CD14-positive monocyte (primary cell): ENCODE measurements around the gene HECW1. TPM values are rescaled to one million over a fixed set of nuclear protein-coding genes. Genes with fewer than 3 reads are reported as not detected.

Experiments
- DNase-seq, 3 donors: peaks; one replicate each; pipeline ENCODE4 v3.0.0-alpha.2; 2011 to 2022
- H2AFZ ChIP-seq: 2 replicates; pipeline ENCODE4 v1.6.0; 2012; ENCODE audit warnings: mild to moderate bottlenecking, low read depth, low read length, inconsistent platforms; ENCODE audit not compliant: insufficient read depth, poor library complexity, severe bottlenecking
- H3K27ac ChIP-seq, 2 donors: 1 replicate in 1 of 2; 2 replicates in 1 of 2; pipeline ENCODE4 v1.5.1; 2012 to 2013; ENCODE audit warnings: low read length in 2 of 2, control low read depth in 1 of 2, inconsistent platforms in 1 of 2, low read depth in 1 of 2, mild to moderate bottlenecking in 1 of 2
- H3K27me3 ChIP-seq, 2 donors: one replicate each; pipeline versions ENCODE4 v1.6.0 to v1.6.1; 2011 to 2013; ENCODE audit warnings: low read length in 2 of 2; ENCODE audit not compliant: control insufficient read depth in 2 of 2, insufficient read depth in 2 of 2
- H3K36me3 ChIP-seq, 2 donors: replicated peaks in 1 of 2; 1 replicate in 1 of 2; 2 replicates in 1 of 2; pipeline versions ENCODE4 v1.5.1 to v1.6.1; 2012 to 2013; ENCODE audit warnings: low read length in 2 of 2, control low read depth in 1 of 2, inconsistent platforms in 1 of 2, mild to moderate bottlenecking in 1 of 2; ENCODE audit not compliant: insufficient read depth in 2 of 2, control insufficient read depth in 1 of 2
- H3K4me1 ChIP-seq, 2 donors: 1 replicate in 1 of 2; 2 replicates in 1 of 2; pipeline versions ENCODE4 v1.5.1 to v1.6.1; 2012 to 2013; ENCODE audit warnings: low read length in 2 of 2, control low read depth in 1 of 2, inconsistent platforms in 1 of 2, mild to moderate bottlenecking in 1 of 2, moderate library complexity in 1 of 2; ENCODE audit not compliant: insufficient read depth in 2 of 2, control insufficient read depth in 1 of 2
- H3K4me2 ChIP-seq: replicated peaks from 2 replicates; pipeline ENCODE3; 2012; ENCODE audit warnings: low read length, moderate library complexity, mild to moderate bottlenecking; ENCODE audit not compliant: poor library complexity, severe bottlenecking; ENCODE audit errors: extremely low read depth
- H3K4me3 ChIP-seq, 3 experiments: fragments of 200-600 bp in 1 of 3; sonication (generic) in 1 of 3; replicated peaks in 1 of 3; 1 replicate in 2 of 3; 2 replicates in 1 of 3; pipeline ENCODE4 v1.5.1; 2011 to 2013; ENCODE audit warnings: low read length in 3 of 3, mild to moderate bottlenecking in 3 of 3, control low read depth in 2 of 3, low read depth in 2 of 3, inconsistent platforms in 1 of 3, moderate library complexity in 1 of 3
- H3K79me2 ChIP-seq: 2 replicates; pipeline ENCODE4 v1.6.0; 2012; ENCODE audit warnings: mild to moderate bottlenecking, control low read depth, inconsistent platforms, low read length, moderate library complexity; ENCODE audit not compliant: insufficient read depth
- H3K9ac ChIP-seq: 2 replicates; pipeline ENCODE4 v1.6.0; 2017; ENCODE audit warnings: low read length, mild to moderate bottlenecking; ENCODE audit not compliant: insufficient read depth, poor library complexity, severe bottlenecking
- H3K9me3 ChIP-seq, 2 donors: replicated peaks in 1 of 2; 1 replicate in 1 of 2; 2 replicates in 1 of 2; pipeline versions ENCODE4 v1.5.1 to v1.6.1; 2012 to 2013; ENCODE audit warnings: low read length in 2 of 2, control low read depth in 1 of 2; ENCODE audit not compliant: control insufficient read depth in 1 of 2, insufficient read depth in 1 of 2
- H4K20me1 ChIP-seq: 2 replicates; pipeline ENCODE4 v1.6.0; 2012; ENCODE audit warnings: mild to moderate bottlenecking, low read length, control low read depth, moderate library complexity; ENCODE audit not compliant: insufficient read depth
- H3K27ac Mint-ChIP-seq, 7 donors: one replicate each; pipeline ENCODE4 v1.8.0; 2020; ENCODE audit warnings: mild to moderate bottlenecking in 7 of 7, mixed read lengths in 7 of 7, moderate library complexity in 6 of 7, inconsistent platforms in 2 of 7
- H3K27me3 Mint-ChIP-seq, 3 donors: one replicate each; pipeline ENCODE4 v1.8.0; 2021 to 2022; ENCODE audit warnings: low read depth in 3 of 3, mild to moderate bottlenecking in 3 of 3, mixed read lengths in 3 of 3, moderate library complexity in 3 of 3, inconsistent platforms in 1 of 3
- H3K36me3 Mint-ChIP-seq, 2 donors: one replicate each; pipeline ENCODE4 v1.8.0; 2020; ENCODE audit warnings: mixed read lengths in 2 of 2, inconsistent platforms in 1 of 2, mild to moderate bottlenecking in 1 of 2
- H3K4me1 Mint-ChIP-seq: one replicate; pipeline ENCODE4 v1.8.0; 2020; ENCODE audit warnings: mild to moderate bottlenecking, mixed read lengths
- H3K4me3 Mint-ChIP-seq, 2 donors: one replicate each; pipeline ENCODE4 v1.8.0; 2020; ENCODE audit warnings: mild to moderate bottlenecking in 2 of 2, mixed read lengths in 2 of 2, moderate library complexity in 1 of 2
- H3K9me3 Mint-ChIP-seq, 7 donors: one replicate each; pipeline ENCODE4 v1.8.0; 2020 to 2022; ENCODE audit warnings: mixed read lengths in 7 of 7, mild to moderate bottlenecking in 6 of 7, moderate library complexity in 6 of 7, inconsistent platforms in 2 of 7
- WGBS: methylation state at CpG from one replicate; pipeline ENCODE4 v1.1.5; 2013; ENCODE audit warnings: missing lambda C conversion rate; ENCODE audit not compliant: insufficient coverage; 5-methylcytosine and 5-hydroxymethylcytosine counted together
- intact Hi-C, 2 donors: fragments of 100-400 bp; cut with micrococcal nuclease; formaldehyde crosslinking; loops; one replicate each; pipeline versions ENCODE4 v1.15.0 to v1.15.1; 2023
- polyA plus RNA-seq, 3 donors: library from polyadenylated mRNA; depleted of rRNA in 1 of 3; unstranded in 2 of 3; stranded (reverse) in 1 of 3; fragments of 300-500 nt in 2 of 3; fragments of >200 nt in 1 of 3; fragmentation: Illumina TruSeq in 2 of 3; gene quantifications; 1 replicate in 2 of 3; 2 replicates in 1 of 3; pipeline ENCODE4 v1.2.3, GENCODE V29; 2012 to 2021
- TF ChIP-seq, protein P1 (sequence below): fragments of 200-600 bp; IDR thresholded peaks from one replicate; pipeline ENCODE4 v1.8.0; 2022; ENCODE audit warnings: antibody characterized with exemption, mild to moderate bottlenecking

The HECW1 gene
- polyA plus RNA-seq, 3 donors, result not detected

DNA sequence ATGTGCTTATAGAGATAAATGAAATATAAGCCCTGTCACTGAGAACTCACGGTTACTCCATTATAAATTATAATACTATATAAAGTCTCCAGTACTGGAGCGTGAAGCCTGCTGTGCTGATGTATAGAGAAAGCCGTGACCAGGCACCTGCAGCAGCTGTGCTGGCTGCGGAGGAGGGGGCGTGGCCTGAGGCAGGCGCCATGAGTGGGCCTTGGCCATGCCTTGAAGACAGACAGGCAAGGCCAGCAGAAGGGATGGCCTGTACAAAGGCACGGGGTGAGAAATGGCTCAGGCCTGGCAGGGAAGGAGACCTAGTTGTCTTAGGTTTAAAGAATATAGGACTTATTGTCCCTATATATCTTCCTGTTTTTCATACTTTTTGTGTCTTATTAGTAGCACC, 251.9 kb downstream of the HECW1 start:
- H2AFZ ChIP-seq, result no peak overlapping the region

DNA sequence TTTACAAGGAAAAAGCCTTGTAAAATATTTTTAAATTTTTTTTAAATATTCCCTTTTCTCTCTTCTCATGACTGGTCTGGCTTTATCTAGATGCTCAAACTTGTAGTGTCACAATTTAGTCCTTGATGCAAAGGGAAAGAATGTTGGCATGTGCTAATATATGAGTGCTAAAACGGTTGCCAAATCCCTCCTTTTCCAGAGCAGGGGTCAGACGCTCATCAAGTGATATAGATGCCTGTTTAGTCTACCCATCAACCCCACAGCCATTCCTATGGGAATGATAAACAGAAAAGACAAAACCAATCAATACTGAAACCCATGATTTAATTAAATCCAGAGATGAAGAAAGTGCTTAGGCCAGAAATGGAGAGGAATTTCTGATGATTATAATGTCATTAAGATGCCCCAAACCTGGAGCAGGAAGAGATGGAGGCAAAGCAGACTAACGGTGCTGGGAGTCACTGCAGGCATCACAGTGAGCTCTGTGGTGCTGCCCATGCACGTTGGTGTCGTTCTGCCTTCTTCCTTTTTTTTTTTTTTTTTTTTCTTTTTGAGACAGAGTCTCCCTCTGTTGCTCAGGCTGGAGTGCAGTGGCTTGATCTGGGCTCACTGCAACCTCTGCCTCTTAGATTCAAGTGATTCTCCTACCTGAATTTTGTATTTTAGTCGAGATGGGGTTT, 260.4 kb downstream of the HECW1 start:
- H3K36me3 Mint-ChIP-seq, result no peaks in the 10 kb centered on the region
- no peak overlapping the region for H3K27ac Mint-ChIP-seq
- Histone ChIP-seq H2AFZ (no peak overlapping the region), H3K79me2 (no peaks in the 10 kb centered on the region), H3K27me3 (no peaks in the 10 kb centered on the region), H3K4me2 (no peak overlapping the region), H3K9ac (no peak overlapping the region), H3K4me3 (no peak overlapping the region), H3K27ac (no peak overlapping the region), H3K4me1 (no peaks in the 10 kb centered on the region), H3K36me3 (no peaks in the 10 kb centered on the region), H3K9me3 (no peaks in the 10 kb centered on the region), H4K20me1 (no peaks in the 10 kb centered on the region)
- no peak overlapping the region for H3K4me3 Mint-ChIP-seq
- DNase-seq, result no peak
- TF ChIP-seq, protein P1, sequence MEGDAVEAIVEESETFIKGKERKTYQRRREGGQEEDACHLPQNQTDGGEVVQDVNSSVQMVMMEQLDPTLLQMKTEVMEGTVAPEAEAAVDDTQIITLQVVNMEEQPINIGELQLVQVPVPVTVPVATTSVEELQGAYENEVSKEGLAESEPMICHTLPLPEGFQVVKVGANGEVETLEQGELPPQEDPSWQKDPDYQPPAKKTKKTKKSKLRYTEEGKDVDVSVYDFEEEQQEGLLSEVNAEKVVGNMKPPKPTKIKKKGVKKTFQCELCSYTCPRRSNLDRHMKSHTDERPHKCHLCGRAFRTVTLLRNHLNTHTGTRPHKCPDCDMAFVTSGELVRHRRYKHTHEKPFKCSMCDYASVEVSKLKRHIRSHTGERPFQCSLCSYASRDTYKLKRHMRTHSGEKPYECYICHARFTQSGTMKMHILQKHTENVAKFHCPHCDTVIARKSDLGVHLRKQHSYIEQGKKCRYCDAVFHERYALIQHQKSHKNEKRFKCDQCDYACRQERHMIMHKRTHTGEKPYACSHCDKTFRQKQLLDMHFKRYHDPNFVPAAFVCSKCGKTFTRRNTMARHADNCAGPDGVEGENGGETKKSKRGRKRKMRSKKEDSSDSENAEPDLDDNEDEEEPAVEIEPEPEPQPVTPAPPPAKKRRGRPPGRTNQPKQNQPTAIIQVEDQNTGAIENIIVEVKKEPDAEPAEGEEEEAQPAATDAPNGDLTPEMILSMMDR, result no peak
- intact Hi-C loops, result no loop called here
- peaks cover 0 to 4% (median 2%) of the 10 kb centered on the region in 7 donors for H3K9me3 Mint-ChIP-seq
- H3K4me1 Mint-ChIP-seq, result no peaks in the 10 kb centered on the region
- H3K27me3 Mint-ChIP-seq, result peaks cover 2 to 6% (median 2%) of the 10 kb centered on the region in 3 donors
- WGBS, result 18% methylated on average over 4 of the region's 6 CpGs

More for the DNA sequence above, 251.9 kb downstream of the HECW1 start:
- intact Hi-C loops, result no loop called here
- no peaks in the 10 kb centered on the region for H3K79me2 ChIP-seq
- no peaks in the 10 kb centered on the region for H3K4me1 ChIP-seq
- no peak for DNase-seq
- H3K27me3 ChIP-seq, result no peaks in the 10 kb centered on the region
- H4K20me1 ChIP-seq, result no peaks in the 10 kb centered on the region
- TF ChIP-seq, protein P1, result no peak
- H3K9me3 ChIP-seq, result peaks cover 0 to 8% of the 10 kb centered on the region in 2 donors
- peaks cover 0 to 11% (median 2%) of the 10 kb centered on the region in 7 donors for H3K9me3 Mint-ChIP-seq
- no peaks in the 10 kb centered on the region for H3K36me3 Mint-ChIP-seq
- no peak overlapping the region for H3K27ac ChIP-seq
- no peaks in the 10 kb centered on the region for H3K36me3 ChIP-seq
- H3K9ac ChIP-seq, result no peak overlapping the region
- WGBS, result 96% methylated on average over 4 of the region's 7 CpGs
- no peak overlapping the region for H3K4me3 Mint-ChIP-seq
- H3K27ac Mint-ChIP-seq, result no peak overlapping the region
- H3K4me2 ChIP-seq, result no peak overlapping the region
- H3K27me3 Mint-ChIP-seq, result peaks cover 1 to 3% (median 2%) of the 10 kb centered on the region in 3 donors
- no peak overlapping the region for H3K4me3 ChIP-seq
- H3K4me1 Mint-ChIP-seq, result peaks cover 2% of the 10 kb centered on the region
